ENCODE results near the gene FRMD4A. TPM values are rescaled to one million over a fixed set of nuclear protein-coding genes. Genes with fewer than 3 reads are reported as not detected.
"Not testable (repeated sequence)": the region's sequence is repeated elsewhere in the genome, so short reads cannot be mapped to it uniquely, and the experiment has no call there.

The FRMD4A gene
- total RNA-seq, 1 donor from 2014 or later = 42.3 TPM

- ATAC-seq (no peak), DNase-seq (ENCODE audit: missing footprints) (no peak)
- intact Hi-C loops (cut with DNase I) = no loop called here
Observed at GRCh38 chr10:13902868-13903587, 427.7 kb downstream of the FRMD4A start.

DNA sequence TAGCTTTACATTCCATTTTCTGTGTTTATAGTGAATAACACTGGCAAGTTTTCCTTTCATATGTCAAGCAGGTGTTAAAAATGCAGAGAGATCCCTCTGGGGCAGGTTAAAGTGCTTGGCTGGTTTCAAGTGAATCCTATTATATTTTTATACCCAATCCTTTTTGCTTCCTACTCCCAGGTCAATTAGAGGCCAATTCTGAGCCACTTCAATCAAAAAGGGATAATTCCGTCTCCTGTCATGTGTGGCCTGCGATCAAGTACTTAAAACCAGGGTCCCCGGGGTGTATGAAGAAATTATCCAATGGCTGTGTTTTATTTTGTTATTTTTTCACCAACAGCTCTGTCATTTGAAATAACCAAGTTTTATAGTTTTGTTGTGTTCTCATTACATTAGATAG is 430.8 kb downstream of the FRMD4A start:
- no peak for ATAC-seq
- DNase-seq (ENCODE audit: missing footprints) = no peak
- intact Hi-C loops (cut with DNase I) = no loop called here

- DNase-seq (ENCODE audit: missing footprints); intact Hi-C loops (cut with DNase I); ATAC-seq: not testable (repeated sequence)
Observed at GRCh38 chr10:13896146-13896545, 434.6 kb downstream of the FRMD4A start.

DNA sequence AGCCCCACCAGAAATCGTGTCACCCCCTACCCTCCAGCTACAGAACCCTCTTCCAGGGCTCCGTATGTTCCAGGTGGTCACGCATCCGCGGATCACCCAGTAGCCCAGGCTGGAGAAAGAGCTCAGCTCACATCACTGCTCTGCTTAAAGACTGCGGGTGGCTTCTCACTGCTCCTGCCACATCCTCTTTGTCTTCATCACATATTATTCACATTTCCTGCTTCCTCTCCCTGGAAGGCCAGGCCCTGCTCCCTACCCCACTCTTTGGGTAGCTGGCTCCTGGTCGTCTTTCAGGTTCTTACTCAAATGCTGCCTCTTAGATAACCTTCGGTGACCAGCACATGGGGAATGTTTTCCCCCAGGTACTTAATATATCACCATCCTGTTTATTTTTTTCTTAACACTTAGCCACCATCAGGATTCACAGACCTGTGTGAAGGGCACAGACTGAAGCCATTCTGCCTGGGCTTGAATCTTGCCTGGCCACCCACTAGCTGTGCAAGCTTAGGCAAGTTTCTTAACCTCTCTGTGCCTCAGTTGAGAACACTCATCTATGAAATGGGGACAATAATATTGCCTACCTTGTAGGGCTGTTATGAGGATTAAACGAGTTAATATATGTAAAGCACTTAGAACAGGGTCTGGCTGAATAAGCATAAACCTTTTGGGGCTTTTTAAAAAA is 436.2 kb downstream of the FRMD4A start:
- intact Hi-C loops (cut with DNase I) = loop anchor here (1.0 to 5.0 kb wide), 2 partner anchors 35 to 48 kb away; no protein-coding TSS in a partner anchor
- ATAC-seq (no peak), DNase-seq (ENCODE audit: missing footprints) (no peak)

DNA sequence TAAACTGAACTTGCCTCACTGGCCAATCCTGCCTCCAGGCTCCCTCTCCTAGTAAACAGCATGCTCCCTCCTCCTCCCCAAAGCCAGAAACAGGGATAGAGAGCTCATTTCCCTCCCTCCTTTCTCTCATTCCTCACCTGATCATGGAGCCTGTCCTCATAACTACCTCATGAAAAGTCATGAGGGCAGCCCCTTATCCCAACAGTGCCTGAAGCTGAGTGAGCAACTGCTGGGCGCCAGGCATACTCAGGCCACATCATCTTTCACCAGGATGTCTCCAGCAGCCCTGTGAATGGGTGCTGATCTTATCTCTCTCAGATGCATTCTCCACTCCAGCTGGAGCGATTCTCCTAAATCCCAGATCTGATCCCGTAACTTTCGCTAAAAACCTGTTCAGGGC is 436.8 kb downstream of the FRMD4A start:
- DNase-seq (ENCODE audit: missing footprints) (no peak), ATAC-seq (no peak)
- intact Hi-C loops (cut with DNase I) = loop anchor here (1.0 to 5.0 kb wide), 2 partner anchors 35 to 48 kb away; no protein-coding TSS in a partner anchor

DNA sequence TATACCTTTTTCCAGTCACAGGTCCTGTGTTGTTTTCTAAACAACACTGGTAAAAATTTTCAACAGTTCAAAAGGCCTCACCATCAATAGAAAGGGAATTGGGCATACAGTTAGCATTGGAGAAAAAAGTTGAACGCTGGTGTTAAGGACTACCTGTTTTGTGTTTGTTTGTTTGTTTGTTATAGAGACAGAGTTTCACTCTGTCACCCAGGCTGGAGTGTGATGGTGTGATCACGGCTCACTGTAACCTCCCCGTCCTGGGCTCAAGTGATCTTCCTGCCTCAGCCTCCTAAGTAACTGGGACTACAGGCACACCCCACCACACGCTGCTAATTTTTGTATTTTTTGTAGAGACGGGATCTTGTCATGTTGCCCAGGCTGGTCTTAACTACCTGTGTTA is 437.9 kb downstream of the FRMD4A start:
- DNase-seq (ENCODE audit: missing footprints) (no peak), ATAC-seq (no peak)
- intact Hi-C loops (cut with DNase I) = loop anchor here (5.0 kb wide), 1 partner anchor 49 kb away; no protein-coding TSS in a partner anchor

GRCh38 chr10:13892001-13892491 is 438.7 kb downstream of the FRMD4A start:
- intact Hi-C loops (cut with DNase I) = loop anchor here (5.0 kb wide), 1 partner anchor 50 kb away; no protein-coding TSS in a partner anchor
- ATAC-seq (no peak), DNase-seq (ENCODE audit: missing footprints) (no peak)

DNA sequence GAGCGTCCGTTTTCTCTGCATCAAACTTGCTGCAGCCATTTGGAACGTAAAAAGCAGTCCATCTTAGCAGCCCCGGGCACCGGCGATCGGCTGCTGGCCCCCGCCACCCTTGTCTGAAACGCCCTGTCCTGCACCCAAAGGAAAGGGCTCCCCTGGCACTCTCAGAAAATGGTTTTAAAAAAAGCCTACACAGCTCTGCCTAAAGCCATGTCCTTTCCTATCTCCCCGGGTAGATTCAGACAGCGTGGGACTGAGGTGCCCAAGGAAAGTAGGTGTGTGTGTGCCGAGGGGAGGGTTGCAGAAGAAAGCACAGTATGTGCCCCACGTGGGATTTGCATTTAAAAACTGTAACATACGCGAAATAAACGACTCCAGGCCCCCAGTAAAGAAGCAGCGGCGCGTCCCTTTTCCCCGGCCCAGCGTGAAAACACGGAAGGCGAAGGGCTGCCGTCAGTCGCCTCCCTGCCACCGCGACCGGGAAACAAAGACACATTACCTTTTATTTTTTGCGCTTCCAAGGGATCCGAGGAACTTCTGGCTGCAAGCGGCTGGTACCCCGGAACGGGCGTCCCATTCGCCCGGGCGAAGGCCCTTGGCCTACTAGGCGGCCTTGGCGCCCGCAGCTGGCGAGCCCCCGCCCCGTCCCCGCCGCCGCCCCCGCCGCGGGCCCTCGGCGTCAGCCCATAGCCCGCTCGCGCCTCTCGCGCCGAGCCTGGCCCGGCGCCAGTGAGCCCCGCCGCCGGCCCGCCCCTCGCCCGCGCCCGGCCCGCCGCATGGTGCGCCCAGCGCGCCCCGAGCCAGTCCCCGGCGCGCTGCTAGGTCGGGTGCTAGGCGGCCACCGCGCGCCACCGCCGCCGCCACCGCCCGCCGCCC is 439.4 kb downstream of the FRMD4A start:
- intact Hi-C loops (cut with DNase I) = loop anchor here (5.0 kb wide), 1 partner anchor 51 kb away; no protein-coding TSS in a partner anchor
- peak; percentile 60 for ATAC-seq
- DNase-seq (ENCODE audit: missing footprints) = no peak

DNA sequence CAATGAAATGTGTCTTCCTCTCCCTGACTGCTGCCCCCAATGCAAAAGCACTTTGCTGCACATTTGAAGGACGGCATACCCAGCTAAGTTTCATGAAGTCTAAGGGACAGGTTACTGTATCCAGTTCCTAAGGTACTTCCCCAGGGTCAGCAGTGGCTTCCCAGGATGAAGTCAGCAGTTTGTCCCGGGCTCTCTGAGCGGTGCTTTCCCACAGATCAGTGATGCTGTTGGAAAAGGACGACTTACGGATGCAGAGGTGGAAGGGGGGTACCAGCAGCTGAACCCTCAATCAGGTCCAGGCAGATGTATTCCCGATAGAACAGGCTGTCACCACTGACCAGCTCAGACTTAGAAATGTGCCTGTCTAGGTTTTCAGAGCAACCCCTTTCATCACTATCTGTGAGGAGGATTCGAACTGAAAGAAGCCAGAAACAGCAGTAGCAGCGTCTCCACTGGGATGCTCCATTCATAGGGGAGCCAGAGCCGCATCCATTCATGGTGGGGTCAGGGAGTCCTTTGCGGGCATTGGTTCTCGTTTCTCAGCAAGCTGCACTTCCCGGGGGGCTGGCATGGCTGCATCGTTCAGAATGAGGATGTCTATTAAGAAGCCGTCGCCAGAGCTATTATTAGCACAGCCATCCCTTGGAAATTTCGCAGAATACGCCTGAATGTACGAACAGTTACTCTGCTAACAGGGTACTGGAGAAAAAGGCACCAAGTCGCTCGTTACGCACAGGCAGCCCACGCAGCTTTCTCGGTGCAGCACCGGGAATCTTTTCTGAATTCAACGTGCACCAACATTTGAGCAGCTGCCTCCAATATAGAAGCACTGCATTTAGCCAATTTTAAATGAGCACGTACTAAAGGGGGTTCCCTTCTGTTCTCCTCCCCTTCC is 440.2 kb downstream of the FRMD4A start:
- intact Hi-C loops (cut with DNase I) = loop anchor here (1.0 to 5.0 kb wide), 2 partner anchors 52 to 100 kb away; no protein-coding TSS in a partner anchor
- ATAC-seq (peak; percentile 26), DNase-seq (ENCODE audit: missing footprints) (no peak)

DNA sequence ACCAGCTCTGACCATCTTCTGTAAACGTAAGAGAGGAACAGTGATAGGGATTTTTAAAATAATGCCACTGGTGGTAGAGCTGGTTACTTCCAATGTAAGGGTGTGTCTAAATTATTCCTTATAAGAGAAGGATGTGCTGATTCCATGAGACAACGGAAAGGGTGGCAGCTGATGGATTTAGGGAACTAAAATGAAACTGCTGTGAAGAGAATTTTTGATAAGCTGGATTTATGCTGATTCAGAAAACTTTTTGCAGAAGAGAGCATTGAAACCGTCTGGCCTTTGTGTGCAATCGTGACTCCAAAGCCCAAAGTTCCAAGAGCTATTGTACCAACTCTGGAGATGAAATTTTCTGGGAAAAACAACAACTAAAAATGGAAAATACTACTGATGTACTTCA is 443.0 kb downstream of the FRMD4A start:
- ATAC-seq (no peak), DNase-seq (ENCODE audit: missing footprints) (no peak)
- intact Hi-C loops (cut with DNase I) = loop anchor here (5.0 kb wide), 1 partner anchor 125 kb away; no protein-coding TSS in a partner anchor

DNA sequence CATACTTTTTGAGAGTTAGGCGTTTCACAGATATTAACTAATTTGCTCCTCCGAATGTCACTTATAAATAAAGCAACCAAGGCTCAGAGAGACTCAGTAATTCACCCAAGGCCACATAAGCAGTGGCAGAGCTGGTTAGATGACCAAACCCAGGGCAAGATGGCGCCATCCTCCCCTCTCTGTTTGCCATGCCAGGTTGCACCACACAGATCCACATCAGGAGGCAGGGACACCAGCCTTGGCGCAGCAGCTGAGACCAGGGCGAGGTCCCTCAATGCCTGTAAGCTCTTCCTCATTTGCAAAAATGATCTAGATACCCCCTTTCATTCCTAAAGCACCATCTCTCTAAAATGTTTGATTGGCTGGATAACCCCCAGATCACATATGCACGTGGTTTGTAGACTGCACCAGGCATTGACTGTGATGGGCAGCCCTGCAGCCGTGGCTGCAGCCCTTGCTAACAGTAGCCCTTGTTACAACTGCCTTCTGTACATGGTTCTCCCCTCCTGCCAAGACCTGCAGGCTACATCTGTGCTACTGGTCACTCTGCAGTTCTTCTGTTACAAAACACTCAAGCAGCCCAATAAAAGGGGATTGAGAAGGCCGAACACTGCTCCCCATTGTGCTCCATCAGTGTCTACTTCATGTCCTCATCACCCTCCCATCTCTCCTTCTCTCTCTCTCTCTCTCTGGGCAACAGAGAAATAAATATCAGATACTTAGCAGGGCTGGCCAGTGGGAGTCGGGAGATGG is 445.3 kb downstream of the FRMD4A start:
- intact Hi-C loops (cut with DNase I) = loop anchor here (5.0 kb wide), 1 partner anchor 127 kb away; no protein-coding TSS in a partner anchor
- no peak for DNase-seq (ENCODE audit: missing footprints)
- no peak for ATAC-seq

- no peak for DNase-seq (ENCODE audit: missing footprints)
- ATAC-seq = no peak
- intact Hi-C loops (cut with DNase I) = loop anchor here (5.0 kb wide), 2 partner anchors 62 to 108 kb away; no protein-coding TSS in a partner anchor
Observed at GRCh38 chr10:13883636-13884444, 446.9 kb downstream of the FRMD4A start.

GRCh38 chr10:13882119-13882711 is 448.5 kb downstream of the FRMD4A start:
- peak; percentile 30 for ATAC-seq
- intact Hi-C loops (cut with DNase I) = loop anchor here (5.0 kb wide), 2 partner anchors 60 to 110 kb away; no protein-coding TSS in a partner anchor
- no peak for DNase-seq (ENCODE audit: missing footprints)

GRCh38 chr10:13880760-13881159 is 450.0 kb downstream of the FRMD4A start:
- intact Hi-C loops (cut with DNase I) = loop anchor here (5.0 kb wide), 2 partner anchors 58 to 112 kb away; no protein-coding TSS in a partner anchor
- ATAC-seq = no peak
- no peak for DNase-seq (ENCODE audit: missing footprints)

DNA sequence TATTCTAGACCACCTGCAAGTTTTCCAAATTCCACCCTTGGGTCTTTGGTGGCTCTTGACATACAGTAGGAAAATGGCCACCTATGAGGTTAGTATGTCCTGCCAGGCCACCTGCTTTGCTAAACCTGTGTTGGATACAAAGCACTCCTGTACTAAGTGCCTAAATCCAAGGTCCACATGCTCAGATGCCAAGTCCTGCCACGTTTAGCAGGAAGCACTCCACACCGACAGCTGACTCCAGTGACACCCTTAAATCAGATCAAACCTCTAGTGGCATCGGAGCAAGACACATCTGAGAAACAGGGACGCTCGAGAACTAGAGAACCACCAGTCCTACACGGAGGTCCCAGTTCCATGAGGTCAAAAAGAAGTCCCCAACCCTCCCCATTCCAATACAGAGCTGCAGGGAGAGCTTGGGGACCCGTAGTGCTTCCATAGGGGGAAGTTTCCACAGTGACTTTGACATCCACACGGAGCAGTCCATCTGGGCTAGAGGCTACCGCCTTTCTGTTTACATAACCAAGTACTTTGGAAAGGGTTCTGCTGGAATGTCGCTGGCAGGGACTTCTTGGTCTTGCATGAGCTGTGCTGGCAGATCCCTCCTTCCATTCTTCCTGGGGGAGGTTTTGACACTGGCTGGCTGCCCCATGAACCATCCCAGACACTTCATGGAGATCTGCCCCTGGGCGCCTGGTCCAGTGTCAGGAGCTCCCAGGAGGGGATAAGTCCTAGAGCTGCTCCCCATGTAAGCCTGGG is 453.4 kb downstream of the FRMD4A start:
- peak; percentile 78 for DNase-seq (ENCODE audit: missing footprints)
- intact Hi-C loops (cut with DNase I) = no loop called here

More for the DNA sequence above, 453.4 kb downstream of the FRMD4A start:
- peak; percentile 89 for ATAC-seq

Data from Right ventricle myocardium inferior (tissue), 1 donor.